SU-DHL-6 (cell line): Measurements from ENCODE around the gene TRAF3IP1.

Experiments
- H2AFZ ChIP-seq: fragments of 200-600 bp; sonication (generic); 2 replicates; pipeline ENCODE4 v1.6.1; 2014; ENCODE audit warnings: low read depth, mild to moderate bottlenecking, moderate library complexity, mixed read lengths, antibody characterized with exemption, low read length; ENCODE audit not compliant: severe bottlenecking
- H3F3A ChIP-seq: fragments of 200-600 bp; shearing (Covaris generic); 2 replicates; pipeline ENCODE4 v1.6.0; 2016; ENCODE audit warnings: antibody characterized with exemption, mild to moderate bottlenecking; ENCODE audit not compliant: insufficient read depth
- H3K27ac ChIP-seq: fragments of 200-600 bp; sonication (generic); 2 replicates; pipeline ENCODE4 v1.5.1; 2016; ENCODE audit warnings: low read depth, mild to moderate bottlenecking, low read length, moderate library complexity, mixed read lengths
- H3K27me3 ChIP-seq: fragments of 200-600 bp; sonication (generic), shearing (Covaris generic); 2 replicates; pipeline ENCODE4 v1.6.0; 2014; ENCODE audit warnings: mild to moderate bottlenecking, low read length
- H3K36me3 ChIP-seq: fragments of 200-600 bp; sonication (generic); 2 replicates; pipeline ENCODE4 v1.6.1; 2014; ENCODE audit warnings: mild to moderate bottlenecking, low read length, mixed read lengths
- H3K4me2 ChIP-seq: fragments of 300-600, 200-600 bp; shearing (Covaris generic), sonication (generic); 2 replicates; pipeline ENCODE4 v1.6.0; 2014; ENCODE audit warnings: low read length, low read depth, mild to moderate bottlenecking; ENCODE audit not compliant: poor library complexity, severe bottlenecking
- H3K4me3 ChIP-seq: fragments of 200-600 bp; sonication (generic); 2 replicates; pipeline ENCODE4 v1.5.1; 2014; ENCODE audit warnings: antibody characterized with exemption, low read length, mild to moderate bottlenecking, mixed read lengths; ENCODE audit not compliant: insufficient read depth, poor library complexity, severe bottlenecking
- H3K79me2 ChIP-seq: fragments of 200-600 bp; sonication (generic); 2 replicates; pipeline ENCODE4 v1.6.1; 2014; ENCODE audit warnings: mild to moderate bottlenecking, low read length, moderate library complexity; ENCODE audit not compliant: insufficient read depth
- H3K9ac ChIP-seq: fragments of 200-600 bp; sonication (generic); 2 replicates; pipeline ENCODE4 v1.7.0; 2014; ENCODE audit warnings: mild to moderate bottlenecking, low read length
- H3K9me2 ChIP-seq: fragments of 200-600 bp; sonication (generic); replicated peaks from 2 replicates; pipeline ENCODE4 v1.6.1; 2014; ENCODE audit warnings: low read length; ENCODE audit not compliant: insufficient read depth
- H3K9me3 ChIP-seq: fragments of 200-600 bp; sonication (generic); 2 replicates; pipeline ENCODE4 v1.6.1; 2014; ENCODE audit warnings: low read length, mixed read lengths; ENCODE audit not compliant: insufficient read depth
- H4K20me1 ChIP-seq: fragments of 200-600 bp; sonication (generic); 2 replicates; pipeline ENCODE4 v1.6.1; 2014; ENCODE audit warnings: low read depth, mild to moderate bottlenecking, antibody characterized with exemption, low read length, moderate library complexity, mixed read lengths
- CTCF ChIP-seq: fragments of 200-600 bp; sonication (generic); IDR thresholded peaks from one replicate; pipeline ENCODE4 v1.5.1; 2017; ENCODE audit warnings: antibody characterized with exemption, mild to moderate bottlenecking, low read length, moderate library complexity; ENCODE audit not compliant: insufficient read depth, poor library complexity, severe bottlenecking
- EZH2phosphoT487 ChIP-seq: fragments of 200-600 bp; sonication (generic), shearing (Covaris generic); conservative IDR thresholded peaks from 2 replicates; pipeline ENCODE4 v1.6.1; 2018; ENCODE audit warnings: mild to moderate bottlenecking, antibody characterized with exemption, low read length, moderate library complexity, mixed read lengths

The TRAF3IP1 gene

GRCh38 chr2:238383743-238384380, 63.5 kb downstream of the TRAF3IP1 start:
- Histone ChIP-seq H3F3A (no peaks in the 10 kb centered on the region), H3K9ac (no peak overlapping the region), H3K36me3 (no peaks in the 10 kb centered on the region), H3K79me2 (no peaks in the 10 kb centered on the region), H3K9me3 (no peaks in the 10 kb centered on the region), H3K4me3 (no peak overlapping the region), H2AFZ (no peak overlapping the region), H3K4me2 (no peak overlapping the region), H3K9me2 (no peaks in the 10 kb centered on the region), H3K27me3 (no peaks in the 10 kb centered on the region), H4K20me1 (no peaks in the 10 kb centered on the region), H3K27ac (no peak overlapping the region)
- TF ChIP-seq EZH2phosphoT487 (no peak), CTCF (no peak)

GRCh38 chr2:238387332-238387731, 67.0 kb downstream of the TRAF3IP1 start:
- H3K4me2 ChIP-seq: no peak overlapping the region

GRCh38 chr2:238388794-238389193, 68.5 kb downstream of the TRAF3IP1 start:
- Histone ChIP-seq H3K36me3 (no peaks in the 10 kb centered on the region), H3K9me3 (no peaks in the 10 kb centered on the region), H3K4me3 (no peak overlapping the region), H3K9me2 (no peaks in the 10 kb centered on the region), H3K79me2 (no peaks in the 10 kb centered on the region), H2AFZ (no peak overlapping the region), H3K27me3 (no peaks in the 10 kb centered on the region), H4K20me1 (no peaks in the 10 kb centered on the region), H3F3A (no peaks in the 10 kb centered on the region), H3K9ac (no peak overlapping the region), H3K27ac (no peak overlapping the region), H3K4me2 (no peak overlapping the region)
- TF ChIP-seq EZH2phosphoT487 (no peak), CTCF (no peak)

More at GRCh38 chr2:238387332-238387731, 67.0 kb downstream of the TRAF3IP1 start:
- Histone ChIP-seq H2AFZ (no peak overlapping the region), H3K27ac (no peak overlapping the region), H3K79me2 (no peaks in the 10 kb centered on the region), H3K36me3 (no peaks in the 10 kb centered on the region), H3K4me3 (no peak overlapping the region), H3K9me2 (no peaks in the 10 kb centered on the region), H3K9me3 (no peaks in the 10 kb centered on the region), H3K27me3 (no peaks in the 10 kb centered on the region), H3F3A (no peaks in the 10 kb centered on the region), H4K20me1 (no peaks in the 10 kb centered on the region), H3K9ac (no peak overlapping the region)
- TF ChIP-seq CTCF (no peak), EZH2phosphoT487 (no peak)
